Liver (tissue), 3 donors: Measurements from ENCODE around the gene KRTAP10-5.

Experiments used
- GABPA ChIP-seq, 2 donors: IDR thresholded peaks in 1 of 2; conservative IDR thresholded peaks in 1 of 2; 2 replicates each; pipeline ENCODE4 v1.6.1; 2016; ENCODE audit warnings: antibody characterized with exemption in 2 of 2, mild to moderate bottlenecking in 1 of 2, moderate library complexity in 1 of 2
- RAD21 ChIP-seq, 2 donors: IDR thresholded peaks; 2 replicates each; pipeline ENCODE4 v1.6.1; 2016; ENCODE audit warnings: antibody characterized with exemption in 2 of 2, mild to moderate bottlenecking in 2 of 2
- SP1 ChIP-seq: IDR thresholded peaks from 2 replicates; pipeline ENCODE4 v1.6.1; 2018; ENCODE audit warnings: antibody characterized with exemption, mild to moderate bottlenecking
- TAF1 ChIP-seq: conservative IDR thresholded peaks from 2 replicates; pipeline ENCODE4 v1.6.1; 2016; ENCODE audit warnings: antibody characterized with exemption, mild to moderate bottlenecking
- ZBTB33 ChIP-seq: IDR thresholded peaks from 2 replicates; pipeline ENCODE4 v1.6.1; 2016; ENCODE audit warnings: antibody characterized with exemption
- TF ChIP-seq, protein P1 (sequence below): fragments of 150-350 bp; IDR thresholded peaks from 2 replicates; pipeline ENCODE4 v1.5.1; 2017; ENCODE audit warnings: improper control_type of control experiment, low read depth, low read length; ENCODE audit not compliant: missing input control
- TF ChIP-seq, protein P2 (sequence below): IDR thresholded peaks from 2 replicates; pipeline ENCODE4 v1.6.1; 2016; ENCODE audit warnings: antibody characterized with exemption
- TF ChIP-seq, protein P3 (sequence below): IDR thresholded peaks from 2 replicates; pipeline ENCODE4 v1.6.1; 2016; ENCODE audit warnings: antibody characterized with exemption, mild to moderate bottlenecking
- donor health status: healthy.
- donor health status: healthy.

GRCh38 chr21:44626262-44626661 lies 45.9 kb upstream of the KRTAP10-5 start:
- TF ChIP-seq, protein P1, sequence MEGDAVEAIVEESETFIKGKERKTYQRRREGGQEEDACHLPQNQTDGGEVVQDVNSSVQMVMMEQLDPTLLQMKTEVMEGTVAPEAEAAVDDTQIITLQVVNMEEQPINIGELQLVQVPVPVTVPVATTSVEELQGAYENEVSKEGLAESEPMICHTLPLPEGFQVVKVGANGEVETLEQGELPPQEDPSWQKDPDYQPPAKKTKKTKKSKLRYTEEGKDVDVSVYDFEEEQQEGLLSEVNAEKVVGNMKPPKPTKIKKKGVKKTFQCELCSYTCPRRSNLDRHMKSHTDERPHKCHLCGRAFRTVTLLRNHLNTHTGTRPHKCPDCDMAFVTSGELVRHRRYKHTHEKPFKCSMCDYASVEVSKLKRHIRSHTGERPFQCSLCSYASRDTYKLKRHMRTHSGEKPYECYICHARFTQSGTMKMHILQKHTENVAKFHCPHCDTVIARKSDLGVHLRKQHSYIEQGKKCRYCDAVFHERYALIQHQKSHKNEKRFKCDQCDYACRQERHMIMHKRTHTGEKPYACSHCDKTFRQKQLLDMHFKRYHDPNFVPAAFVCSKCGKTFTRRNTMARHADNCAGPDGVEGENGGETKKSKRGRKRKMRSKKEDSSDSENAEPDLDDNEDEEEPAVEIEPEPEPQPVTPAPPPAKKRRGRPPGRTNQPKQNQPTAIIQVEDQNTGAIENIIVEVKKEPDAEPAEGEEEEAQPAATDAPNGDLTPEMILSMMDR = no peak
- TF ChIP-seq GABPA (IDR thresholded peaks at IDR 0.05 in 1 of 2, conservative IDR thresholded peaks at IDR 0.05 in 1 of 2) (no peak), SP1 (no peak), RAD21 (IDR thresholded peaks at IDR 0.05) (no peak), TAF1 (no peak), ZBTB33 (no peak)
- TF ChIP-seq, protein P2, sequence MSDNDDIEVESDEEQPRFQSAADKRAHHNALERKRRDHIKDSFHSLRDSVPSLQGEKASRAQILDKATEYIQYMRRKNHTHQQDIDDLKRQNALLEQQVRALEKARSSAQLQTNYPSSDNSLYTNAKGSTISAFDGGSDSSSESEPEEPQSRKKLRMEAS = no peak
- TF ChIP-seq, protein P3, sequence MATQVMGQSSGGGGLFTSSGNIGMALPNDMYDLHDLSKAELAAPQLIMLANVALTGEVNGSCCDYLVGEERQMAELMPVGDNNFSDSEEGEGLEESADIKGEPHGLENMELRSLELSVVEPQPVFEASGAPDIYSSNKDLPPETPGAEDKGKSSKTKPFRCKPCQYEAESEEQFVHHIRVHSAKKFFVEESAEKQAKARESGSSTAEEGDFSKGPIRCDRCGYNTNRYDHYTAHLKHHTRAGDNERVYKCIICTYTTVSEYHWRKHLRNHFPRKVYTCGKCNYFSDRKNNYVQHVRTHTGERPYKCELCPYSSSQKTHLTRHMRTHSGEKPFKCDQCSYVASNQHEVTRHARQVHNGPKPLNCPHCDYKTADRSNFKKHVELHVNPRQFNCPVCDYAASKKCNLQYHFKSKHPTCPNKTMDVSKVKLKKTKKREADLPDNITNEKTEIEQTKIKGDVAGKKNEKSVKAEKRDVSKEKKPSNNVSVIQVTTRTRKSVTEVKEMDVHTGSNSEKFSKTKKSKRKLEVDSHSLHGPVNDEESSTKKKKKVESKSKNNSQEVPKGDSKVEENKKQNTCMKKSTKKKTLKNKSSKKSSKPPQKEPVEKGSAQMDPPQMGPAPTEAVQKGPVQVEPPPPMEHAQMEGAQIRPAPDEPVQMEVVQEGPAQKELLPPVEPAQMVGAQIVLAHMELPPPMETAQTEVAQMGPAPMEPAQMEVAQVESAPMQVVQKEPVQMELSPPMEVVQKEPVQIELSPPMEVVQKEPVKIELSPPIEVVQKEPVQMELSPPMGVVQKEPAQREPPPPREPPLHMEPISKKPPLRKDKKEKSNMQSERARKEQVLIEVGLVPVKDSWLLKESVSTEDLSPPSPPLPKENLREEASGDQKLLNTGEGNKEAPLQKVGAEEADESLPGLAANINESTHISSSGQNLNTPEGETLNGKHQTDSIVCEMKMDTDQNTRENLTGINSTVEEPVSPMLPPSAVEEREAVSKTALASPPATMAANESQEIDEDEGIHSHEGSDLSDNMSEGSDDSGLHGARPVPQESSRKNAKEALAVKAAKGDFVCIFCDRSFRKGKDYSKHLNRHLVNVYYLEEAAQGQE = no peak
